Measurements from ENCODE around the gene RNASEH2A. TPM values are rescaled to one million over a fixed set of nuclear protein-coding genes. Genes with fewer than 3 reads are reported as not detected.

RNASEH2A gene
- total RNA-seq, 2 donors from 2014 or later = 30.1 to 53.5 TPM

GRCh38 chr19:12786952-12787351, 19.4 kb upstream of the RNASEH2A start:
- H3K27me3 Mint-ChIP-seq = no peaks in the 10 kb centered on the region
- peak overlapping the region; percentile 5 for H3K4me3 Mint-ChIP-seq
- no peaks in the 10 kb centered on the region for H3K9me3 Mint-ChIP-seq
- no peak overlapping the region for H3K27ac Mint-ChIP-seq
- peaks cover 4% of the 10 kb centered on the region for H3K4me1 Mint-ChIP-seq
- H3K36me3 Mint-ChIP-seq (ENCODE audit: low read depth) = peaks cover 27% of the 10 kb centered on the region
- ATAC-seq (replicated peaks) = no peak

- Mint-ChIP-seq H3K27me3 (no peaks in the 10 kb centered on the region), H3K4me1 (no peaks in the 10 kb centered on the region), H3K27ac (no peak overlapping the region), H3K4me3 (peak overlapping the region; percentile 97), H3K36me3 (ENCODE audit: low read depth) (peaks cover 29% of the 10 kb centered on the region), H3K9me3 (no peaks in the 10 kb centered on the region)
- ATAC-seq (replicated peaks) = no peak
These were observed 18.9 kb upstream of the RNASEH2A start for GRCh38 chr19:12787458-12787857.

DNA sequence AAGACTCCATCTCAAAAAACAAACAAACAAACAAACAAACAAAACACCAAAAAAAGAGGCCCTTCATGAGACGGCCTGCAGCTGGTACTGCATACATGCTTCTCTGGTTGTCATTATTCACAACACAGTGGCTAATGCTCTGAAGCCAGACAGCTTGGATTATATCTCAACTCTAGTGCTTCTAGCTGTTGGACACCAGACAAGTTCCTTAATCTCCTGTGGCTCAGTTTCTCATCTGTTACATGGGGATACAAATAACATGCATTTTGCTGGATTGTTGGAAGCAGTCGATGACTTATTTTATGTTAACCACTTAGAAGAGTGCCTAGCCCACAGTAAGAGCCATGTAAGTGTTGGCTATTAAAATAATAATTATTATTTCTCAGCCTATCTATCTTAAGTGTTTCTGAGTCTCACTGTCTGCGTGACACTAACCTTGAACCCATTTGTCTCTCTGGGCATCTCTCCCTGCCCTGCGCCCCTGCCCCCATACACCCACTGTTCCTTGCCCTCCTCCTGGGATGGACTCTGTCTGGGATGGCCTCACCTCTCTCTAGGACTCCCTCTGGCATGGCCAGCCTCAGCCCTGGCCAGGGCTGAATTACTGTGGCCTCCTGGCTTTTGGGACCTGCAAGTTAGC, 18.2 kb upstream of the RNASEH2A start:
- Mint-ChIP-seq H3K4me1 (no peaks in the 10 kb centered on the region), H3K4me3 (peak overlapping the region; percentile 97), H3K27ac (peak overlapping the region; percentile 96), H3K36me3 (ENCODE audit: low read depth) (peaks cover 36% of the 10 kb centered on the region), H3K27me3 (no peaks in the 10 kb centered on the region), H3K9me3 (no peaks in the 10 kb centered on the region)
- ATAC-seq (replicated peaks) = no peak

DNA sequence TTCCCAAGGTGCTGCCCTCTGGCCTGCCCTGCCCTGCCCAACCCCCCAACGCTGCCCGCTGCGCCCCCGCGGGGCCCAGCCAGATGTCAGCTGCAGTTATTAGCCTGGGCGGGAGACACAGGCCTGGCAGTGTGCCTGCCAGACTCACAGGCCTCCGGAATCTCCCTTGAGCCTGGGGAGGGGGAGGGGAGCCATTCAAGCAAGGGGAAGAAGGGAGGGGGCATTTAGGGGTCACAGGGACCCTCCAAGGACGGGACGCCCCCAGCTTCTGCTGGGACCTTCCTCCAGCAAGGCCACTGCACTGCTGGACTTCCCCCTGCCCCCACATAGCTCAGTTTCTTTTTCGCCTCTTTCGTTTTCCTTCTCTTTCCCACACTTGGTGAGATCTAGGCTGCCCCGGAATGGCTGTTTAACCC, 17.7 kb upstream of the RNASEH2A start:
- no peak for ATAC-seq (replicated peaks)
- H3K27me3 Mint-ChIP-seq = no peaks in the 10 kb centered on the region
- no peaks in the 10 kb centered on the region for H3K9me3 Mint-ChIP-seq
- peak overlapping the region; percentile 97 for H3K4me3 Mint-ChIP-seq
- peak overlapping the region; percentile 96 for H3K27ac Mint-ChIP-seq
- H3K36me3 Mint-ChIP-seq (ENCODE audit: low read depth) = peaks cover 40% of the 10 kb centered on the region
- no peaks in the 10 kb centered on the region for H3K4me1 Mint-ChIP-seq

GRCh38 chr19:12789098-12789903, 17.1 kb upstream of the RNASEH2A start:
- H3K27ac Mint-ChIP-seq = peak overlapping the region; percentile 96
- no peaks in the 10 kb centered on the region for H3K9me3 Mint-ChIP-seq
- no peaks in the 10 kb centered on the region for H3K27me3 Mint-ChIP-seq
- H3K4me3 Mint-ChIP-seq = peak overlapping the region; percentile 97
- ATAC-seq (replicated peaks) = no peak
- peaks cover 44% of the 10 kb centered on the region for H3K36me3 Mint-ChIP-seq (ENCODE audit: low read depth)
- H3K4me1 Mint-ChIP-seq = peaks cover 2% of the 10 kb centered on the region

GRCh38 chr19:12789904-12790619, 16.3 kb upstream of the RNASEH2A start:
- peak; percentile 62 for ATAC-seq (replicated peaks)
- Mint-ChIP-seq H3K36me3 (ENCODE audit: low read depth) (peaks cover 50% of the 10 kb centered on the region), H3K27ac (peak overlapping the region; percentile 98), H3K9me3 (no peaks in the 10 kb centered on the region), H3K27me3 (no peaks in the 10 kb centered on the region), H3K4me3 (peak overlapping the region; percentile 97), H3K4me1 (peaks cover 5% of the 10 kb centered on the region)

DNA sequence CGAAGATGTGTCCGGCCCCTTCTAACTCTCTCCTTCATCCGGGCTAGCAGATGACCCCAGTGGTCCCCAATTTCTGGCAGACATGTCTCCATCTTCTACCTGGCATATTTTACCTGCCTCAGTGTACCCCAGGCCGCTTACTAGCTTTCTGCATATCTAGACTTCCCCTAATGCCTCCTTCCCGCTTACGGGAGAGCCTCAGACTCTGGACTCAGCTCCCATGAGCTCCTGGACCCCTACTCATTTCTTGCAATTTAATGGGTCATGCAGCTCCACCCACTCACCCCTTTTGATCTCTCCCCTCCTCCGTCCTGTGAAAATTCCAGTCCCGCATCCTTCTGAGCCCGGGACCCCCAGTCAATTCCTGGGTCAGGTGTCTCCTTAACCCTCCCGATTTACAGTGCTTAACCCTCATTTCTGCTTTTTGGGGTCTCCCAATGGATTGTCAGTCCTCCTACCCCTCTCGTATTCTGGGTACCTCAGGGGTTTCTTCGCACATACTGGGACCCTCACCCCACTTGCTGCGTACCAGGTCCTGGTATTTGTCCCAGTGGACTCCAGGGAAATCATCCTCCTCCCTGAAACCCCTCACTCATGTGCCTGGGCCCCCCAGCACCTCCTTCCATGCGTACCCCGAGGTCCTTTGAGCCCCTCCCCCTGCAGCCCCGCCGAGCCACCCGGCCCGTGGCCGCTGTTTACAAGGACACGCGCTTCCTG, 15.6 kb upstream of the RNASEH2A start:
- peak overlapping the region; percentile 98 for H3K27ac Mint-ChIP-seq
- peaks cover 50% of the 10 kb centered on the region for H3K36me3 Mint-ChIP-seq (ENCODE audit: low read depth)
- no peaks in the 10 kb centered on the region for H3K9me3 Mint-ChIP-seq
- H3K4me3 Mint-ChIP-seq = peak overlapping the region; percentile 97
- no peak for ATAC-seq (replicated peaks)
- H3K4me1 Mint-ChIP-seq = peaks cover 8% of the 10 kb centered on the region
- no peaks in the 10 kb centered on the region for H3K27me3 Mint-ChIP-seq

DNA sequence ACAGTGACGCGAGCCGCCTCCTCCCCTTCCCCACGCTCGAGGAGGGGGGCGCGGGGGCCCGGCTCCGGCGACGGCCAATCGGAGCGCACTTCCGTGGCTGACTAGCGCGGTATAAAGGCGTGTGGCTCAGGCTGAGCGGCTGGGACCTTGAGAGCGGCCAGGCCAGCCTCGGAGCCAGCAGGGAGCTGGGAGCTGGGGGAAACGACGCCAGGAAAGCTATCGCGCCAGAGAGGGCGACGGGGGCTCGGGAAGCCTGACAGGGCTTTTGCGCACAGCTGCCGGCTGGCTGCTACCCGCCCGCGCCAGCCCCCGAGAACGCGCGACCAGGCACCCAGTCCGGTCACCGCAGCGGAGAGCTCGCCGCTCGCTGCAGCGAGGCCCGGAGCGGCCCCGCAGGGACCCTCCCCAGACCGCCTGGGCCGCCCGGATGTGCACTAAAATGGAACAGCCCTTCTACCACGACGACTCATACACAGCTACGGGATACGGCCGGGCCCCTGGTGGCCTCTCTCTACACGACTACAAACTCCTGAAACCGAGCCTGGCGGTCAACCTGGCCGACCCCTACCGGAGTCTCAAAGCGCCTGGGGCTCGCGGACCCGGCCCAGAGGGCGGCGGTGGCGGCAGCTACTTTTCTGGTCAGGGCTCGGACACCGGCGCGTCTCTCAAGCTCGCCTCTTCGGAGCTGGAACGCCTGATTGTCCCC, 14.9 kb upstream of the RNASEH2A start, which contains the start of gene JUNB:
Gene JUNB, plus strand, starts transcription at position 142 of the 706 bp plus-strand sequence. Its CDS starts 286 bp downstream, at position 428.
- ATAC-seq (replicated peaks) = peak; percentile 47
- H3K4me3 Mint-ChIP-seq = peak within 1 kb of the TSS; percentile 97
- peaks cover 54% of the 10 kb centered on the region for H3K36me3 Mint-ChIP-seq (ENCODE audit: low read depth)
- no peaks in the 10 kb centered on the region for H3K9me3 Mint-ChIP-seq
- peaks cover 15% of the 10 kb centered on the region for H3K4me1 Mint-ChIP-seq
- peak within 1 kb of the TSS; percentile 98 for H3K27ac Mint-ChIP-seq
- H3K27me3 Mint-ChIP-seq = no peaks in the 10 kb centered on the region

- Mint-ChIP-seq H3K27ac (peak overlapping the region; percentile 98), H3K36me3 (ENCODE audit: low read depth) (peaks cover 61% of the 10 kb centered on the region), H3K27me3 (no peaks in the 10 kb centered on the region), H3K9me3 (no peaks in the 10 kb centered on the region), H3K4me3 (peak overlapping the region; percentile 97), H3K4me1 (peaks cover 17% of the 10 kb centered on the region)
- no peak for ATAC-seq (replicated peaks)
These were observed 14.1 kb upstream of the RNASEH2A start for GRCh38 chr19:12792051-12792852.

DNA sequence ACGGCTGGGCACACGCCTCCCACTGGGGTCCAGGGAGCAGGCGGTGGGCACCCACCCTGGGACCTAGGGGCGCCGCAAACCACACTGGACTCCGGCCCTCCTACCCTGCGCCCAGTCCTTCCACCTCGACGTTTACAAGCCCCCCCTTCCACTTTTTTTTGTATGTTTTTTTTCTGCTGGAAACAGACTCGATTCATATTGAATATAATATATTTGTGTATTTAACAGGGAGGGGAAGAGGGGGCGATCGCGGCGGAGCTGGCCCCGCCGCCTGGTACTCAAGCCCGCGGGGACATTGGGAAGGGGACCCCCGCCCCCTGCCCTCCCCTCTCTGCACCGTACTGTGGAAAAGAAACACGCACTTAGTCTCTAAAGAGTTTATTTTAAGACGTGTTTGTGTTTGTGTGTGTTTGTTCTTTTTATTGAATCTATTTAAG, 13.5 kb upstream of the RNASEH2A start:
- Mint-ChIP-seq H3K4me1 (peaks cover 17% of the 10 kb centered on the region), H3K36me3 (ENCODE audit: low read depth) (peaks cover 67% of the 10 kb centered on the region), H3K4me3 (peak overlapping the region; percentile 97), H3K9me3 (no peaks in the 10 kb centered on the region), H3K27ac (peak overlapping the region; percentile 98), H3K27me3 (no peaks in the 10 kb centered on the region)
- no peak for ATAC-seq (replicated peaks)

- Mint-ChIP-seq H3K27me3 (no peaks in the 10 kb centered on the region), H3K9me3 (no peaks in the 10 kb centered on the region), H3K27ac (peak overlapping the region; percentile 98), H3K36me3 (ENCODE audit: low read depth) (peaks cover 70% of the 10 kb centered on the region), H3K4me1 (peaks cover 17% of the 10 kb centered on the region), H3K4me3 (peak overlapping the region; percentile 97)
- ATAC-seq (replicated peaks) = peak; percentile 40
These were observed 12.8 kb upstream of the RNASEH2A start for GRCh38 chr19:12793290-12794195.

Data from activated T-helper 17 cell treated with anti-CD3 and anti-CD28 coated beads, Interleukin-2, amount 50 U/mL, for 72 hours (primary cell).